ENCODE results near the gene SCGB1C2. TPM values are rescaled to one million over a fixed set of nuclear protein-coding genes. Genes with fewer than 3 reads are reported as not detected.

The SCGB1C2 gene
- total RNA-seq, 1 donor from 2014 or later: not detected

- TF ChIP-seq CTCF (IDR thresholded peaks at IDR 0.05): no peak
- Mint-ChIP-seq H3K4me1 (ENCODE audit: low read depth) (peaks cover 6% of the 10 kb centered on the region), H3K4me3 (ENCODE audit: unreplicated experiment) (no peak overlapping the region), H3K36me3 (ENCODE audit: low read depth) (no peaks in the 10 kb centered on the region), H3K27me3 (ENCODE audit: low read depth) (peaks cover 51% of the 10 kb centered on the region), H3K9me3 (ENCODE audit: low read depth) (no peaks in the 10 kb centered on the region), H3K27ac (ENCODE audit: unreplicated experiment) (no peak overlapping the region)
- DNase-seq (ENCODE audit: low spot score): no peak
Measured at GRCh38 chr17:185445-186138, 48.2 kb downstream of the SCGB1C2 start.

- DNase-seq (ENCODE audit: low spot score): no peak
- no peaks in the 10 kb centered on the region for H3K36me3 Mint-ChIP-seq (ENCODE audit: low read depth)
- H3K27me3 Mint-ChIP-seq (ENCODE audit: low read depth): peaks cover 48% of the 10 kb centered on the region
- no peak overlapping the region for H3K4me3 Mint-ChIP-seq (ENCODE audit: unreplicated experiment)
- H3K4me1 Mint-ChIP-seq (ENCODE audit: low read depth): peaks cover 2% of the 10 kb centered on the region
- H3K9me3 Mint-ChIP-seq (ENCODE audit: low read depth): no peaks in the 10 kb centered on the region
- no peak overlapping the region for H3K27ac Mint-ChIP-seq (ENCODE audit: unreplicated experiment)
- no peak for TF ChIP-seq CTCF (IDR thresholded peaks at IDR 0.05)
Measured at GRCh38 chr17:187130-187529, 49.8 kb downstream of the SCGB1C2 start.

Other genes with a start within 250 kb of the SCGB1C2 start
- gene DOC2B, start 44.1 kb downstream of the SCGB1C2 start, total RNA-seq: 0.31 to 0.64 TPM (median 0.32 TPM) in 3 replicates
- gene RPH3AL, start 215.2 kb downstream of the SCGB1C2 start, total RNA-seq: 3.4 to 4.1 TPM (median 4.0 TPM) in 3 replicates

Measured in chondrocyte (in vitro differentiated cells).